Lung (tissue), 12 donors: Measurements from ENCODE around the gene ACADSB. TPM values are rescaled to one million over a fixed set of nuclear protein-coding genes. Genes with fewer than 3 reads are reported as not detected.

Experiments
- ATAC-seq: fragments of 200-7000 bp; cut with Tn5 transposase; one replicate; pipeline ENCODE4 v1.9.1; 2020; ENCODE audit warnings: moderate number of reproducible peaks; ENCODE audit not compliant: insufficient read depth, low FRiP score
- DNase-seq, 3 donors: peaks; one replicate each; pipeline ENCODE4 v3.0.0-alpha.2; 2013 to 2017
- H3K27ac ChIP-seq, 2 donors: one replicate each; pipeline ENCODE4 v1.5.1; 2013; ENCODE audit warnings: mild to moderate bottlenecking in 2 of 2, moderate library complexity in 2 of 2, control low read depth in 1 of 2, inconsistent platforms in 1 of 2, low read depth in 1 of 2, low read length in 1 of 2
- H3K27me3 ChIP-seq, 3 donors: one replicate each; pipeline ENCODE4 v1.5.1; 2013; ENCODE audit warnings: low read length in 2 of 3; ENCODE audit not compliant: control insufficient read depth in 3 of 3, insufficient read depth in 3 of 3
- H3K36me3 ChIP-seq, 4 donors: one replicate each; pipeline ENCODE4 v1.5.1; 2013; ENCODE audit warnings: low read length in 4 of 4, mild to moderate bottlenecking in 1 of 4, moderate library complexity in 1 of 4; ENCODE audit not compliant: control insufficient read depth in 4 of 4, insufficient read depth in 4 of 4
- H3K4me1 ChIP-seq, 5 donors: one replicate each; pipeline ENCODE4 v1.5.1; 2013; ENCODE audit warnings: low read length in 5 of 5, mild to moderate bottlenecking in 2 of 5, moderate library complexity in 1 of 5; ENCODE audit not compliant: control insufficient read depth in 5 of 5, insufficient read depth in 5 of 5
- H3K4me3 ChIP-seq: one replicate; pipeline ENCODE4 v1.5.1; 2013; ENCODE audit warnings: mild to moderate bottlenecking, control low read depth, moderate library complexity
- H3K9ac ChIP-seq, 2 donors: one replicate each; pipeline ENCODE4 v1.5.1; 2013; ENCODE audit warnings: low read length in 2 of 2, control low read depth in 1 of 2; ENCODE audit not compliant: insufficient read depth in 1 of 2
- H3K9me3 ChIP-seq, 4 donors: one replicate each; pipeline ENCODE4 v1.5.1; 2013; ENCODE audit warnings: low read length in 3 of 4, mild to moderate bottlenecking in 1 of 4, moderate library complexity in 1 of 4; ENCODE audit not compliant: control insufficient read depth in 4 of 4, insufficient read depth in 3 of 4
- CTCF ChIP-seq: IDR thresholded peaks from 2 replicates; pipeline ENCODE4 v1.5.1; 2012; ENCODE audit warnings: mild to moderate bottlenecking; ENCODE audit errors: control extremely low read depth, extremely low read depth
- WGBS, 2 donors: extraction: QIAGEN DNeasy Blood & Tissue Kit; methylation state at CpG; one replicate each; pipeline ENCODE4 v1.1.7; 2013; 5-methylcytosine and 5-hydroxymethylcytosine counted together
- polyA plus RNA-seq, 2 donors: library from polyadenylated mRNA; stranded (reverse); fragments of 200-250 nt; gene quantifications; one replicate each; pipeline ENCODE4 v1.2.1, GENCODE V29; 2013
- total RNA-seq, 2 donors: library from RNA; depleted of rRNA in 1 of 2; stranded (reverse); fragments of >200 nt in 1 of 2; gene quantifications; one replicate each; pipeline ENCODE4 v1.2.1, GENCODE V29; 2014 to 2021
- donor health status: control.
- donor health status: control.
- donor health status: Bipolar disorder and iron deficiency.
- donor health status: healthy.
- donor health status: DM: yes; HTN: yes; CAD: no.

Gene ACADSB
- total and polyA plus RNA-seq, 4 donors: 8.2 to 36.2 (median 14.9) TPM

DNA sequence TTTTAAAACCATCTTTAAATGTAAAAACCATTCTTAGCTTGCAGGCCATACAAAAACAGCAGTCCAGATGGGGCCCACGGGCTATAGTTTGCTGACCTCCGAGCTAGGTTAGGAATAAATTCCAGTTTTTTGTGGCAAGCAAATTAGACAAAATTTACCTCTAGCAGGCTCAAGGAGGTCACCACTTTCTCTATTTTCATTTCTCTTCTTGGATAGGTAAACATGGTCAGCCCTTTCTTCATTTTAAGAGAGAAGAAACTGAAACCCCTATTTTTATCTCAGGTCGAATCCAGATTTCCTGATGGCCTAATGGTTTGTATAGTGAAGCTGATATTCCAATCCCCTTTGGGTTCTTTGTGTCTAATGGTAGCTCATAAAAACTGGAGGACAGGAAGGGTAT, 10.9 kb upstream of the ACADSB start:
- 90 to 94% methylated on average over 3 of the region's 3 CpGs for WGBS, 2 donors
- DNase-seq (no peak), ATAC-seq (no peak)
- Histone ChIP-seq H3K9ac (no peak overlapping the region), H3K36me3 (peaks cover 11 to 33% (median 21%) of the 10 kb centered on the region in 4 donors), H3K4me3 (no peak overlapping the region), H3K27ac (no peak overlapping the region), H3K9me3 (no peaks in the 10 kb centered on the region), H3K27me3 (no peaks in the 10 kb centered on the region), H3K4me1 (peaks cover 0 to 4% (median 0%) of the 10 kb centered on the region in 5 donors)
- no peak for TF ChIP-seq CTCF

DNA sequence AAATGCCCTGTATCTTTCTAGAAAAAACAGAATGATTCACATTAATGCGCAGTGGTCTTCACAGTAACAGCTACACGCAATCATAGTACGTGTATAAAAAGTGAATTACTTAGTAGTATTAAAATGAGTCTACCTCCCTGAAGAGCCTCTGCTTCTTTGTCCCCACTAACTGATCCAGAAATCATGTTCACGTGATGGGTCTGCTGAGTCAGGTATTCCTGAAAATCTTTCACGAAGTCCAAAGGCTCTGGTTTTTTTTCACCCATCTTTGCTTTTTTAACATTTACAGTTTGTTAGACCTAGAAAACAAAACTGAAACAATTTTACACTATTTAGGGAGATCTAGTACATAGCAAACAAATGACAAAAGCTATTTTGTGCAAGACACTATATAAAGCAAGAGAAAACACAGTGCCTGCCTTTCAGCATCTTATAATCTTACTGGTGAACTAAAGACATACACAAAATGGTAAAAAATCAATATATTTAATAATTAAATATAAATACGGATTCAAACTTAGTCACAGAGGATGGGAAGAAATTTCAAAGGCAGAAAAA, 10.4 kb upstream of the ACADSB start:
- Histone ChIP-seq H3K4me3 (no peak overlapping the region), H3K36me3 (peaks cover 11 to 33% (median 21%) of the 10 kb centered on the region in 4 donors), H3K9me3 (no peaks in the 10 kb centered on the region), H3K4me1 (peaks cover 0 to 4% (median 0%) of the 10 kb centered on the region in 5 donors), H3K9ac (no peak overlapping the region), H3K27me3 (no peaks in the 10 kb centered on the region), H3K27ac (no peak overlapping the region)
- ATAC-seq (no peak), DNase-seq (no peak)
- WGBS, 2 donors: 94 to 96% methylated on average over 6 of the region's 6 CpGs
- TF ChIP-seq CTCF: no peak

DNA sequence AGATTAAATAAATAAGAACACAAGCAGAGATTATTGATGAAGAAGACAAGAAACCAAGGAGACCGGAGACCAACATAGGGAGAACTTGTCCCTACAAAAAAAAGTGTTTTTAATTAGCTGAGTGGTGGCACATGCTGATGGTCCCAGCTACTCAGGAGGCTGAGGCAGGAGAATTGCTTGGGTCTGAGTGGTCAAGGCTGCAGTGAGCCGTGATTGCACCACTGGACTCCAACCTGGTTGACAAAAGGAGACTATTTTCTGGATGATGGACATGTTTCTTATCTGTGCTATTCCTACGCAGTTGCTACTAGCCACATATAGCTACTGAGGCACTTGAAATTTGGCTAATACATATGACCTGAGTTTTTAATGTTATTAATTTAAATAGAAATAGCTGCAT, 9.9 kb upstream of the ACADSB start:
- no peak for DNase-seq
- H3K27me3 ChIP-seq: no peaks in the 10 kb centered on the region
- TF ChIP-seq CTCF: no peak
- H3K9ac ChIP-seq: no peak overlapping the region
- peaks cover 0 to 4% (median 0%) of the 10 kb centered on the region in 5 donors for H3K4me1 ChIP-seq
- H3K27ac ChIP-seq: no peak overlapping the region
- H3K9me3 ChIP-seq: no peaks in the 10 kb centered on the region
- WGBS, 2 donors: 97 to 98% methylated on average over 3 of the region's 3 CpGs
- no peak for ATAC-seq
- H3K4me3 ChIP-seq: no peak overlapping the region
- H3K36me3 ChIP-seq: peaks cover 11 to 30% (median 17%) of the 10 kb centered on the region in 4 donors

DNA sequence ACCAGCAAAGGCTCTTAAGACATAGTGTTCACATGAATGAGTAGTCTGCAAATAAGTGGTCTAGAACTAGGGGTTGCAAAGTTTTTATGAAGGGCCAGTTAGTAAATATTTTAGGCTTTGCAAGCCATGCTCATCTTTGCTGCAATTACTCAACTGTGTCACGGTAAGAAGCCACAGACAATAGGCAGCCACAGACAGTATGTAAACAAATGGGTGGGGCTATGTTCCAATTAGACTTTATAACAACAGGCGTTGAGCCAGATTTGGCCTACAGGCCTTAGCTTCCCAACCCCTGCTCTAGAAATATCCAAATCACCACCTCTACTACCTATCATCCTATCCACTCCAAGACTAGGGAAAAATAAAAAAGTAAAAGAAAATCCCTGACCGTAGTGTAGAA, 9.5 kb upstream of the ACADSB start:
- Histone ChIP-seq H3K4me1 (peaks cover 0 to 4% (median 2%) of the 10 kb centered on the region in 5 donors), H3K27me3 (no peaks in the 10 kb centered on the region), H3K4me3 (no peak overlapping the region), H3K27ac (no peak overlapping the region), H3K9me3 (no peaks in the 10 kb centered on the region), H3K36me3 (peaks cover 7 to 26% (median 13%) of the 10 kb centered on the region in 4 donors), H3K9ac (no peak overlapping the region)
- no peak for DNase-seq
- WGBS, 2 donors: 55 to 62% methylated on average over 3 of the region's 3 CpGs
- no peak for ATAC-seq
- no peak for TF ChIP-seq CTCF
